NCI-H2196 treated with DMSO at 0.1 percent for 48 hours (cell line): ENCODE measurements around the gene CYB561.

ENCODE experiments used
- DNase-seq: peaks from one replicate; lab custom pipeline; 2025; ENCODE audit not compliant: unreplicated experiment; lab: John Stamatoyannopoulos, UW

The CYB561 gene

DNA sequence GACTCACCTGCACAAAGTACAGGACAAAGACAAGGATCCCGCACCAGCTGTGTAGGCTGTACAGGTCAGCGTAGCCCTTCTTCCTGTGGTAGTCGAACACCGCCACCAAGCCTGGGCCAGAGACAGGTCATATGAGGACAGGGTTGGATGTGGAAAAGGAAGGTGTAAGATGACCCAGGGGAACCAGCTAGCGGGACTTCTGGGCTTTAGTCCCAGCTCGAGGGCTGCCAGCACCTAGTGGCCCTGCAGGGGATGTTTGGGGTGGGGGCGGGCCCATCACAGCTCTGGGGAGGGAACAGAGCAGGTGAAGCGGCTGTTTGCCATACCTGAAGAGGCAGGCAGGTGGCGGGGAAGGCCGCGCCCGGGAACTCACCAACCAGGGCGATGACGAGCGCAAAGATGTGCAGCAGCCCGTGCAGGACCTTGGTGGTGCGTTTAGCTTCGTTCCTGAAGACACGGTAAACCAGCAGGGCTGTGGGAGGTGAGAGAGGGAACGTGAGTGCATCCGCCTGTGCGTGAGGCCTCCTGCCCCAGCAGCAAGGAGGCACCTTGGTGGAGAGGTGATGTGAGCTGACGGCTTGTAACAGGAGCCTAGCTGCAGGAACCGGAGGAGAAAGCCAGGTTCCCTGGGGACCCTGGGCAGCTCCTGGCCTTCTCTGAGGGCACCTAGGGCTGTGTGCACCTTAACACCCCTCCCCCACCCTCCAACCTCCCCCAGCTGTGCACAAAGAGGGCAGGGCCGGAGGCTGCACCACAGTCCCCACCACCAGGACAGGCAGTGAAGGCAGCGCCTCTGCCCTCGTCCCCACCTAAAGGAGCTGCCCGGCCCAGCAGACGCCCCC is 10.2 kb downstream of the CYB561 start:
- DNase-seq = peak; percentile 90

DNA sequence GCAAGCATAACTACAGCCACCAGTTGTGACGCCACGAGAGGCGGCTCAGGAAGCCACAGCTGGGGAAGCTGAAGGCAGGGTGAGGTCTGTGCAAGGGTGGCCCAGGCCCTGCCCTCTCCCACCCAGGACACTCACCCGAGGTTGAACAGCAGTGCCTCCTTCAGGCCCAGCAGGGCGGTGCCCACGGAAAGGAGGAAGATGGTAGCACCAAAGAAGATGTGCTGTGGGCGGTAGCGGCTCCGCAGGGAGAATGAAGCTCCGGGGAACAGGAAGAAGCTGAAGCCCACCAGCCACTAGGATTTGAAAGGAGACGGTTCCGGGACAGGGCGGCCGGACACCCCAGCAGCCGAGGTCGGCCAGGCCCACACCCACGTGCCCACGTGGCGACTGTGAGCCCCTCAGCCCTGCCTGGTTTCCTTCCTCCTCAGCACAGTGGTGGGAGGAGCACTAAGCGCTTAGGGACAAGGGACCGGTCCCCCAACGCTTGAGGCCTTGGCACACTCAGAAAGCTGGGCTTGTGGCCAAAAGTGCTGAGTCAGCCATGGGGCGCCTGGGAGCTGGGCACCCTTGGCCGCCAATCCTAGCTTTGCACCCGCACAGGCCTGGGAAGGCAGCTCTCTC is 11.0 kb downstream of the CYB561 start:
- DNase-seq = peak; percentile 68

DNA sequence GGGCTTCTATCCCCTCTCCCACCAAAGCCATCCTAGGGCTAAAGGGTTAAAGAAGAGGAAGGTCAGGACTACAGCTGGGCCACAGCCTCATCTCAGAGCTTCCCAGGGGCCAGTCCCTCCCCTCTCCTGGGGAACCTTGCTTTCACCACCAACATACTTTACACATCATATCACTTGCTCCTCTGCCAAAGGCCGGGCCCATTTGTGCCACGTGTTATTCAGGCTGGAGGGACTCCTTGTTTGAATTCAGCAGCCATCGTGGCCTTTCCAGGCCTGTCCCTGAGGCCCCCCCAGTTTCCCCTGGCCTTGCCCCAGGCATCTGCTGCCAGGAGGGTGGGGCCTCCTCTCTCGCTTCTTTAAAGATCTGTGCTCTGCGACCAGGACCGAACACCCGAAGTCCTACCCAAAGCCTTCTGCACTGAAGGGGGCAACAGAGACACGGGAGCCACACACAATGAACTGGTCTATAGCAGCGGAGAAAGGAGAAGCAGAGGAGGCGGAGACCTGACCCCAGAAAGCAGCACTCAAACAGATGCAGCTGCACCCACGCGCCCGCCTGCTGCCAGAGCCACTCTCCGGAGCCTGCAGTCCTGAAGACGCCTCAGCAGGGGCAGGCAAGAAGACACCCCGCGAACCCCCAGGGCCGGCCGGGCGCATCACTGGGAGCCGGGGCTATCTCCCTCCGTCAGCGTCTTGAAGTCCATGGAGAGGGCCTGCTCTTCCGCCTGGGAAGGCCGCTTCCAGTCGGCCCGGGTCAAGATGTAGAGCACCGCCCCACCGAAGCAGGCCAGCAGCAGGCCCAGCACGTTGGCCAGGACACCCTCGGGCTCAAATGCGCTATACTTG is 12.1 kb downstream of the CYB561 start:
- DNase-seq = peak; percentile 9

DNA sequence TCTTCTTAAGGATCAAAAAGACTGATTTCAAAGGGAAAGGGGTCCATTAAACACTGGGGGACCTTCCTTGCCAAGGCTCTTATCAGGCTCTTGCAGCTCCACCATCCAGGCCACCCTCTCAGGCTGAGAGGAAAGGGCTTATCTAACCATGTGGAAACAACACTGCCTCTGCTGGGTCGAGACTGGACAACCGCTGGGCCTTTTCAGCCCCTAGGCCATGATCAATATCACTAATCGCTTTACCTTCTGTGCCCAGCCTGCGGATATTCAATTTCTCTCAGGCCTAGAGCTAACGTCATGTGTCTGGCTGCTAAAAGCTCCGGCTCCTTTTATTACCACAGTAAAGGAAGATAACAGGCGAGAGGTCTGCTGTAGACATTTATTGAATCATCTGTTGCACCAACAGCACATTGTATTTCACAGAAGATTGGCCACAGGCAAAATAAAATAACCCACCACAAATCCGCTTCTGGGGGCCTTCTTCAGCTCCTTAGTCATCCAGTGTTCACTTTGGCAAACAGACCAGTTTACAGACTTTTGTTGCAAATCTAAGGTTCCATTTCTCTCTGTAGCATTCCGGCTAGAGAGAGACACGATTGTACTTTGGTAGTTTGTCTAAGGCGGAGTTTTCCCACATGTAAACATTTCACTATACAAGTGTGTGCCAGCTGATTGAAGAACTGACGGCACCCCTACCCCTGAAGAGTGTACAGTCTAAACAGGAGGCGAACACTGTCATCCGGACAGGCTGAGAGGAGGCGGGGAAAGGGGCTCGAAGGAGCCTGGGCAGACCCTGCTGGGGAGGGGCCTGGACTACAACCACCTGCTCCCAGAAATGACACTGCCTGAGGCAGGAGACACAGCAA is 13.9 kb downstream of the CYB561 start:
- no peak for DNase-seq

DNA sequence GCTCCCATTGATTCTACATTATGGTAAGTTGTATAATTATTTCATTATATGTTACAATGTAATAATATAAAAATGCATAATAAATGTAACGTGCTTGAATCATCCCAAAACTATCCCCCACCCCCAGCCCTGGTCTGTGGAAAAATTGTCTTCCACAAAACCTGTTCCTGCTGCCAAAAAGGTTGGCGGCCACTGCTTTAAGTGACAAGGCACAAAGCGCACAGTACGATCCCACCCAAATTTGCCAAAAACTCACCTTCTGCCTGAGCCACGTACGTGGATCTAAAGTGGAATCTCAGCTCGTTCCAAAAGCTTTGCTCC is 14.5 kb downstream of the CYB561 start:
- no peak for DNase-seq

DNA sequence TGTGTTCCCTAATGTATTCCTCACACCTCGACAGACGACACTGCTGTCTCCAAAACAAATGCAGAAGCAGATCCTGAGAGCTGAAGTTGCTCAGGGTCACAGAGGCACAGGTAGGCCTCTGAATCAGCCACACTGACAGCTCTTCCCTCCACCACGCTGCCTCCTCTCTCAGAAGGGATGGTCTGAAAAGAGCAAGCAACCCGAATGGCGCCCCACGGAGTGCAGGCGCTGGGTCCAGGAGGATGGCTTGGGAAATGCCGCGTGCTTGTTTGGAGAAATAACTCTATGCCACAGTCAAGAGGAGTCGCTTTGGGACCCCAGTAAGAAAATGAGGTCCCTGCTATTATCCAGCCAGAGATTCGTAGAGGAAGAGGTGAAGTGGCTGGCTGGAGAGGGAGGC is 15.9 kb downstream of the CYB561 start:
- DNase-seq = no peak

DNA sequence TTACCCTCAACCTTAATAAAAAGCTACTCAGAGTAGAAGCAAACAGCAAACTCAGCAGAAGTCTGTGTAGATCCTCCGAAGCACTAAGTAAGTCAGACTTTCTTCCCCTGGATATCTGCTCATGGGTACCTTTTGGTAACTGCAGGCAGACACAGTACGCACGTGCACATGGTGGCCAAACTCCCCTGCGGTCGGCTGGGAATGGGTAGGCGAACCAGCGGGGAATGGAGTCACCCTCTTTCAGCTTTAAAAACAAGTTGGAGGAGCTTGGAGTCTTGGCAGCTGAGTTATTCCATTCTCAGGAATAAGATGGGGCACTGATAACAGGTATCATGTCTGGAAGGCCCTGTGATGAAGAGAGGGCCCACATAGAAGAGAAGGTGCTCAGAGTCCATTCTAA is 16.3 kb downstream of the CYB561 start:
- DNase-seq = no peak

DNA sequence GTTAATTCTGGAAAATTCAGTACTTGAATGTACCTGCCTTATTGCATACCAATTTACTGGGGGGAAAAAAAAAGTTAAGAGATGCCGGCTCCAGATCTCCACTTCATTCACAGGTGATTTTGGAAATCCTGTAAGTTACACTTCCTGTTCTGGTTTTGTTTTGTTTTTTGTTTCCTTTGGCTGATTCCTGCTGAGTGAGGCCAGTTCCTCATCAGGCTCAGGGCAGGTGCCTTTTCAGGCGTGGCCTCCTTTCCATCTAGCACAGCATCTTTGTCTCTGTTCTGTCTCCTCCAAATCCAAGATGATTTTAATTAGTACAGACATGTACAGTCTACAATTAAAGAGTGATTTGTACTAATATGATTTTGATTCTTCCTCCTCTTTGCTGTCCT is 19.2 kb downstream of the CYB561 start:
- no peak for DNase-seq

DNA sequence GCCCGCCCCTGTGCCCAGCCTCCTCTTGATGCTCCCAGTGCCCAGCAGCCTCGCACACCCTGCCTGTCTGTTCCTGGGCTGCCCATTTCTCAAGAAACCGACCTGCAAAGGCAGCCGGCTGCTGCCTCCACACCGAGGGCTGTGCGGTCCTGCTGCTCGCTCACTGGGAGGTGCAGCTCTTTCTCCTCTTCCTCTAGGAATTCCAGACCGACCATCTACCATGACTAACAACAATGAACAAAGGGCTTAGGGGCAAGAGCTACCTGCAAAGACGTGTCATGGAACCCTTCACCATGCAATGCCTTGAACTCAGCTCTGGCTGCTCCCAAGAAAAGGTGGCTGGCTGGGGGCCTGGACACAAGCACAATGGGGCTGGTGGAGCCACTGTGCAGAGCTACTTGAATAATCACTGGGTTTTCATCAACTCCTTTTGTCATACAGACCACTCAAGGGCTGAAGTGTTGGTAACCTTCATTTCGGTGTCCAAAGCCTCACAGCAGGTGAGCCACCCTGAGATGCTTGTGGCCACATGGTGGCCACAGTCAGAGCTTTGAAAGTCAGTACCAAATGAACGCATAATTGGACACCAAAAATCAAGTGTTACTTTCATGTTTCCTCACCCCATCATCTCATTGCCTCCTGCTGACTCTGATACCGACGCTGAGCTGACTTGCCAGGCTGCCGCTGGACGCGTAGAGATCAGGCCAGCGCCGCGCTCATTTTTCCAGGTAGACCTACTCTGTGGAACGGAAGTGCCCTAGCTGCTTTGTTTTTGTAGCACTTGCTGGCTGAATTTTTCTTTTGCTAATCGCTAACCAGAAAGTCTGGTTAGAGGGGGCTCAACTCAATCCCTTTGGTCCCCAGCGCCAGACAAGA is 19.8 kb downstream of the CYB561 start:
- no peak for DNase-seq

DNA sequence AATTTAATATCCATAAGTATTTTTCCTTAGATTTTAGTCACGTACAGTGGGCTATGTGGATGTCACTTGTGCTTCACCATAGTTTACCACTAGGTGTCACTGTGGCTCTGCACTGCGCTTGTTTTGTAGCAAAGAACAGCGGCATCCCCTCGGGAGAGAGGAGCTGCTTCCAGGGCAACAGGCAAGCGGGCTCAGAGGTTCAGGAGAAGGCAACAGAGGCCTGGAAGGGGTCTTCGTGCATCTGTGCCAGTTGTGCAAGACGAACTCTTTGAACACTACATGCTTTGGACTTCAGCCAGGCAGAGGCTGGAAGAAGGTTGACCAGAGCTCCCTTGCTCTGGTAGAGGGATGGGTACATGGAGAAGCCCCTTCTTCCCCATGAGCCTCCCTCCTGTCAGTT is 20.6 kb downstream of the CYB561 start:
- peak; percentile 54 for DNase-seq

DNA sequence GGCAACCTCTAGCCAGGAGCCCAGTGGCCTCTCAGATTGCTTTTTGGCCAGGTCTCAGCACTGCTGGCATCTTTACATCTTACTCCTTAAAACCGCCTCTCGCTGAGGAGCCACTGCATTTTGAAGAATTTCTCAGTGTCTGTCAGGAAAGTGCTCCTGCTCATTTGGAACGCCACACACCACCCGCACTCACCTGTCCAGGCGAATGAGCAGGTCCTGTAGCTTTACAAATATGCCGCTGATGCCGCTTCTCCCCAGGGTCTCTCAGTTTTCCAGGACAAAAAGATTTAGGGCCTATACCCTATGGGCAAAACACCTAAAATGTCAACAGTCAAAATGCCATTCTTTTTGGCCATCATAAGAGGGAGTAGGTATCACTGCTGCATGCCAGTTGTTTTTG is 22.1 kb downstream of the CYB561 start:
- no peak for DNase-seq

DNA sequence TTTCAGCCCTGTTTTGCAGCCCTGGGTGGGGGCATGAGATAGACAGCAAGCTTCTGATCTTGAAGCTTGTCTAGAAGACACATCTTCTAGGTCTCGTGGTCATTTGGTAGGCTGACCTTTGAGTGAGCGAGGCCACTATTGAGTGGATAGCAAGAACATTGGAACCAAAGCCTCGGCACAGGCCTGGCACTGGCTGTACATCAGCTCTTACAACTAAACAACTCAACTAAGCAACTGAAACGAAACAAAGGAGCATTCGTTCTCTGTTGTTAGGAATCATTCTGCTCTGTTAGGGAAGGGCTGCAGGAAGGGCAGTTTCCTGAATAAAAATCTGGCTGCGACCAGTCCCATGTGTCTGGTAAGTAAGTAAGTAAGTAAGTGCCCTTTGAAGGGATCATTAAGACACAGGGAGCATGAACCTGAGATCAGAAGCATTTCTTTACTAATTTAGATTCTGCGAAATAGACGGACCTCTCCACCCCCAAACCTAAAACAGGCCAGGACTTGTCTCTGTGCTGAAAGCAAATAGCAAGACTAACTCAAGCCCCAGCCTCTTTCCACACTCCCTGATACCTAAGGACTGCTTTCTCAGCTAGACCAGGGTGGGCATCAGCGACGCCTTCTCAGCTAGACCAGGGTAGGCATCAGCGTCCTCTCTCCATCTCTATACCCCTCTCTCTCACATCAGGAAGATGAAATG is 22.7 kb downstream of the CYB561 start:
- DNase-seq = no peak

DNA sequence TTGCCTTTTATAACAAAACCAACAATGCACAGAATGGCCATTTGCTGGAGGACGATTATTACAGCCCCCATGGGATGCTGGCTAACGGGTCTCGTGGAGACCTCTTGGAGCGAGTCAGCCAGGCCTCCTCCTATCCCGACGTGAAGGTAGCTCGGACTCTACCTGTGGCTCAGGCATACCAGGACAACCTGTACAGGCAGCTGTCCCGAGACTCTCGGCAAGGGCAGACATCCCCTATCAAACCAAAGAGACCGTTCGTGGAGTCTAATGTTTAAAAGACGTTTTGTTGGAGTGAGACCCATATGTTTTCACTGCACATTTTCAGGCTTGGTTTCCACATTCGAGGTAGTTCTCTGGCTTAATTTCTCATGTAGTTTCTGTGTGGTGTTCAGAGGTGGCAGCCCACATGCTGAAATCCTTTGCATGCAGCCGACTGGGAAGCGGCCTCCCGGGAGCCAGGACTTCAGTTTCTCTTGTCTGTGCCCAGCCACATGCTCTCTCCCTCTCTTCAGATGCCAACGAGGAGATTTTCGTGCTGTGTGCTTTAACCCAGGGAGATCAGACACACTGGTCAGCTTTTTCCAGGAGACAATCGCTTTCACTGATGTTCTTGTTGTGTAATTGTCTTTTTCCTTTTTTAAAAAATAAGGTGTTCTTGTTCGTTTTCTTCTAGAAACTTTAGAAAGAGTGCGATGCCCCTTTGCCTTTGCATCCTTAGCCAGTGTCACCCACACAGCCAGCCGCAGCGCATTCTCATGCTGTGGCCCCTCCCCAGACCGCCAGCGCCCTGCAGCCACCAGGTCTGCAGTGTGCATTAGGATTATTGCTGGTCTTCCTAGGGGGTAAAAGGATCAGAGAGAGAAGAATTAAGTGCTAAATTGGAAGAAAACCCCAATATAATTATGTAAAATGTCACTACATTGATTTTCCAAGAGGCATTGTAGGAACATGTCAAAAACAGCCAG is 24.1 kb downstream of the CYB561 start:
- DNase-seq = no peak

DNA sequence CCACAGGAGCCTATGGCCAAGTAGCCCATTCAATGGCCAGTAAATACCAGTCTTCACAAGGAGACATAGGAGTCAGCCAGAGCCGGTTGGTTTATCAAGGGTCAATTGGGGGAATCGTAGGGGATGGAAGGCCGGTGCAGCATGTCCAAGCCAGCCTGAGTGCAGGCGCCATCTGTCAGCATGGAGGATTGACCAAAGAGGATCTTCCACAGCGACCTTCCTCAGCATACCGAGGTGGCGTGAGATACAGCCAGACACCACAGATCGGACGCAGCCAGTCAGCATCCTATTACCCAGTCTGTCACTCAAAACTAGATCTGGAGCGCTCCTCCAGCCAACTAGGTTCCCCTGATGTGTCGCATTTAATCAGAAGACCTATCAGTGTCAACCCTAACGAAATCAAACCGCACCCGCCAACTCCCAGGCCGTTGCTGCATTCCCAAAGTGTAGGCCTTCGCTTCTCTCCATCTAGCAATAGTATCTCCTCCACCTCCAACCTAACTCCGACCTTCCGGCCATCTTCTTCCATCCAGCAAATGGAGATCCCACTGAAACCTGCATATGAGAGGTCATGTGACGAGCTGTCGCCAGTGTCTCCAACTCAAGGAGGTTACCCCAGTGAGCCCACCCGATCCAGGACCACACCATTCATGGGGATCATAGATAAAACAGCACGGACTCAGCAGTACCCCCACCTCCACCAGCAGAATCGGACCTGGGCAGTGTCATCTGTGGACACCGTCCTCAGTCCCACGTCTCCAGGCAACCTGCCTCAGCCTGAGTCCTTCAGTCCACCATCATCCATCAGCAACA is 25.0 kb downstream of the CYB561 start:
- DNase-seq = no peak

DNA sequence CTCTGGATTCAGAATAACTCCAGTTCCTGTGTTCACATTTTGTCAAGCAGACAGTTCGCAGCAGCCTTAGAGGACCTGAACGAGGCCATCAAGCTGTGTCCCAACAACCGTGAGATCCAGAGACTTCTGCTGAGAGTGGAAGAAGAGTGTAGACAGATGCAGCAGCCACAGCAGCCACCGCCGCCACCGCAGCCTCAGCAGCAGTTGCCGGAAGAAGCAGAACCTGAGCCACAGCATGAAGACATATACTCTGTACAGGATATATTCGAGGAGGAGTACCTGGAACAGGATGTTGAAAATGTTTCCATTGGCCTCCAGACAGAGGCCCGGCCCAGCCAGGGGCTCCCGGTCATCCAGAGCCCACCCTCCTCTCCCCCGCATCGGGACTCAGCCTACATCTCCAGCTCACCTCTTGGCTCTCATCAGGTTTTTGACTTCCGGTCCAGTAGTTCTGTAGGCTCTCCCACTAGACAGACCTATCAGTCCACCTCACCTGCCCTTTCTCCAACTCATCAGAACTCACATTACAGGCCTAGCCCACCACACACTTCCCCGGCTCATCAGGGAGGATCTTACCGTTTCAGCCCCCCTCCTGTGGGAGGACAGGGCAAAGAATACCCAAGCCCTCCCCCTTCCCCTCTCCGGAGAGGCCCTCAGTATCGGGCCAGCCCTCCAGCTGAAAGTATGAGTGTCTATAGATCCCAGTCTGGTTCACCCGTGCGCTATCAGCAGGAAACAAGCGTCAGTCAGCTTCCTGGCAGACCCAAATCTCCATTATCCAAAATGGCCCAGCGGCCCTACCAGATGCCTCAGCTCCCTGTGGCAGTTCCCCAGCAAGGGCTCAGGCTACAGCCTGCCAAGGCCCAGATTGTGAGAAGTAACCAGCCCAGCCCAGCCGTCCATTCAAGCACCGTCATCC is 25.9 kb downstream of the CYB561 start:
- no peak for DNase-seq

DNA sequence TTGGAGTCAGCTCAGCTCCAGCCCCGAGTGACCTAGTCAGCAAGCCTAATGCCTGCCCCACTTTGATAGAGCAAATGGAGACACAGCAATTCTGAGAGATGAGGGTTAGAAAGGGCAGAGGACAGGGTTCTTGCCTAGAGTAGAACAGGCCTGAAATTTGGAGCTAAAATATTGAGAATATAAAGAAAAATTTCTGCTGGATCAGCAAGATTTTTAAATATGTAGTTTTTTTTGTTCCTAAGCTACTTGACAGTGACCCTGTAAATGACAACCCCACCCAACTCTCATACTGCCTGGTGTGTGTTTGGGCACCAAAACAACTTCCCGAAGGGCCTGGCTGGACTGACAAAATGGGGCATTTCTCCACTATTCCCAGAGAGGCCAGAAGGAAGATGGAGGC is 26.7 kb downstream of the CYB561 start:
- DNase-seq = no peak
